Stimulated activated effector memory CD8-positive, alpha-beta T cell treated with anti-CD3 and anti-CD28 coated beads, Interleukin-12 subunit alpha, Interleukin-12 subunit beta, amount 100 ng/mL, for 72 hours (primary cell): ENCODE measurements around the gene CES1.
"Not testable (repeated sequence)": the region's sequence is repeated elsewhere in the genome, so short reads cannot be mapped to it uniquely, and the experiment has no call there.

ENCODE experiments used
- ATAC-seq: fragments of 150-1000 bp; cut with Tn5 transposase; 2 replicates; pipeline ENCODE4 v1.10.0; 2021
- DNase-seq, 2 donors: peaks; one replicate each; pipeline ENCODE4 v3.0.0; 2021 to 2022; ENCODE audit warnings: low spot score in 2 of 2
- H3K27ac Mint-ChIP-seq: one replicate; pipeline ENCODE4 v1.8.0; 2022; ENCODE audit warnings: mild to moderate bottlenecking, mixed read lengths
- H3K36me3 Mint-ChIP-seq: one replicate; pipeline ENCODE4 v1.8.0; 2022; ENCODE audit warnings: mild to moderate bottlenecking, mixed read lengths
- H3K4me1 Mint-ChIP-seq: one replicate; pipeline ENCODE4 v1.8.0; 2022; ENCODE audit warnings: mixed read lengths
- H3K4me3 Mint-ChIP-seq: one replicate; pipeline ENCODE4 v1.8.0; 2022; ENCODE audit warnings: mild to moderate bottlenecking, mixed read lengths
- H3K9me3 Mint-ChIP-seq: one replicate; pipeline ENCODE4 v1.8.0; 2022; ENCODE audit warnings: mixed read lengths

CES1 gene

DNA sequence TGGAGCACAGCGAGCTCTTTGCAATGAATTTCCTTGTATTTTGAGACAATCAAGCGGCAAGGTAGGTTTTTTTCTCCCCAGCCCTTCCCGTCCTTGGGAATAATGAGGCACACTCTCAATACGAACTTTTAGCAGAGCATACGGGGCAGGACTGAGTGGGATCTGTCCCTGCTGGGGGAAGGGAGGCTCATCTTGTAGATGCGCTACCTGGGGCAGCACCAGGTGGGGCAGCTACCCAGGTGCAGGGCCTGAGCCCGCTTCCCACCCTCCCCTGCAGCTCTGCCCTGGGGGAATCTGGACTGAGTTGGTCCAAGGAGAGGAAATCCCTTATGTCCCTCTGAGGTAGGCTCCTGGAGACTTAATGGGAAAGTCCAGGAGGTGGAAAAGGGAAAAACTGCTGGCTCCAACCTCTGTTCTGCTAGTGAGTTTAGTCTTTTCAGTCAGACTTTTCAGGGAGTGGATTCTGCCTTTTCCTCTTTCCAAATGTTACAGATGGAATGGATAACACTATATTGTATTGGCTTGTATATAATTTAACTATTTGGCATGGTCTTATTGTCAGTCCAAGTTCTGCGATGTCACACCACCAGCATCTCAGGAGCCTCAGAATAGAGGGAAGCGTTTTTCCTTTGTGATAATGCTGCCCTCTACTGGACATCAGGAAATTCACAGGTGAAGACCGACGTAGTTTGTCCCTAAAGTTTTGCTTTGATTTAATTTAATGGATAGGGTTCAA lies 9.6 kb upstream of the CES1 start:
- ATAC-seq (peak; percentile 51), DNase-seq (no peak)
- peaks cover 12% of the 10 kb centered on the region for H3K4me1 Mint-ChIP-seq
- H3K4me3 Mint-ChIP-seq = no peak overlapping the region
- no peaks in the 10 kb centered on the region for H3K9me3 Mint-ChIP-seq
- H3K36me3 Mint-ChIP-seq = no peaks in the 10 kb centered on the region
- H3K27ac Mint-ChIP-seq = no peak overlapping the region

DNA sequence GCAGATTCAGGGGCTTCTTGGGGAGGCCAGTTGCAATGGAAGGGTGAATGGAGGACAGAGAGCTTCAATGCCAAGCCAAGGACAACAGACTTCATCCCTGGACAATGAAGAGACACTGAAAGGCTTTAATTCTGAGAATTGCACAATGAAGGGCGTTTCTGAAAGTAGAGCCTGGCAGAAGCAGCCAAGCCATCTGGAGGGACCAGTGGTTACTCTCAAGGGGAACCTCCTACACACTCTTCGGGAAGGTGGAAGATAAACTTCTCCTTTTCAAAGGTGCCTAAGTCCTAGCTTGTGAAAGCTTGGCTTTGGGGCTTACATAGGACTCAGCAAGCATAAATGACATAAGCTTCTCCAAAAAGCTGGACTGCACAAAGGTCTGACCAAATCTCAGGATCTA lies 6.2 kb upstream of the CES1 start:
- no peak for ATAC-seq
- Mint-ChIP-seq H3K4me1 (peaks cover 12% of the 10 kb centered on the region), H3K9me3 (no peaks in the 10 kb centered on the region), H3K27ac (no peak overlapping the region), H3K36me3 (peaks cover 6% of the 10 kb centered on the region), H3K4me3 (no peak overlapping the region)
- no peak for DNase-seq

DNA sequence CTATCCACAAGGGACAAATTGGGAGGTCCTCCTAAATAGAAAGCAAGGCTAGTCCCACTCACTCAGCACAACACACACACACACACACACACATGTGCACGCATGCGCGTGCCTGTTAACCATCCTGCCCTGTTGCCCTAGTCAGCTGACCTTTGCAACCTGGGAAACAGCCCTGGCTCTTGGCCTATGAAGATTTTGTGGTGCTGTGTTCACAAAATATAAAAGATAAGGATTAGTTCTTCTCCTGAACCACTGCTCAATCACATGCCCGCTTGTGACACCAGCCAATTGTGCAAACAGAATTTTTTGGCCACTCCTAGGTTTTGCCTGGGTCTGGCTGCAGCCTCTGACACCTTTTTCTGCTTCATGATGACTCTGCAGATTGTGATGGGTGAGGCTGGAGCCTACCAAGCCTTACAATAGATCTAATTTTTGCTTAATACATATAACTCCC lies 3.3 kb upstream of the CES1 start:
- Mint-ChIP-seq H3K4me3 (no peak overlapping the region), H3K36me3 (peaks cover 6% of the 10 kb centered on the region), H3K4me1 (peaks cover 8% of the 10 kb centered on the region), H3K27ac (no peak overlapping the region), H3K9me3 (no peaks in the 10 kb centered on the region)
- DNase-seq (no peak), ATAC-seq (no peak)

DNA sequence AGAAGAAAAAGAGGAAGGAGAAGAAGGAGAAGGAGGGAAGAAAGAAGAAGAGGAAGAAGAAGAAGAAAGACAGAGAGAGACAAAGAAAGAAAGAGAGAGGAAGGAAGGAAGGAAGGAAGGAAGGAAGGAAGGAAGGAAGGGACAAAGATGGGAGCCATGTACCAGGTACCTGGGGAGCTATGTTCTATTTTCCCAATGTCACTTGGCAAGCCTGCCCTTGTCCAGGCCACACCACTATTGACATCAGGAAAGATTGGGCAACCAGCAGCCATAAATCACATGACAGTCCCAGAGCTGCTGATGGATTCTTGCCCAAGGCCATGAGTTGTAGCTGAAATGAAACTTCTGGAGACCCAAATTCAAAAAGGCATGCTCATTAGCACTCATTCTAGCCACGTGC lies 2.7 kb upstream of the CES1 start:
- Mint-ChIP-seq H3K9me3 (no peaks in the 10 kb centered on the region), H3K4me1 (peaks cover 9% of the 10 kb centered on the region), H3K36me3 (peaks cover 6% of the 10 kb centered on the region), H3K27ac (no peak overlapping the region), H3K4me3 (no peak overlapping the region)
- DNase-seq (no peak), ATAC-seq (no peak)

DNA sequence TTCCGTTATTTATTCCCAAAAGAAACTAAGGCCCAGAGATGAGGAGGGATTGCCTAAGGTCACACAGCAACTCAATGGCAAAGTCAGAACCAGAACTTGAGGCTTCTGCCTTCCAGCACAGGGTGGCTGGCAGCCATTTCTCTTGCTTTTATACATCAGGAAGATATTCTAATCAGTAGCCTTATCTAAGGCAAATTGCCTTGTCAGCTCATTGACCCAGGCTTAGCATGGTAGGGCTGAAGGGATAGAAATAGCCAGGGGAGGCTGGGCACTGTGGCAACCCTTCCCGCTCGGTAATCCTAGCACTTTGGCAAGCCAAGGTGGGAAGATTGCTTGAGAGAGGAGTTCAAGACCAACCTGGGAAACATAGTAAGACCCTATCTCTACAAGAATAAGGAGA lies 2.3 kb upstream of the CES1 start:
- not testable (repeated sequence) for ATAC-seq, H3K27ac Mint-ChIP-seq, H3K9me3 Mint-ChIP-seq, H3K36me3 Mint-ChIP-seq, DNase-seq, H3K4me3 Mint-ChIP-seq
- peaks cover 11% of the 10 kb centered on the region for H3K4me1 Mint-ChIP-seq

DNA sequence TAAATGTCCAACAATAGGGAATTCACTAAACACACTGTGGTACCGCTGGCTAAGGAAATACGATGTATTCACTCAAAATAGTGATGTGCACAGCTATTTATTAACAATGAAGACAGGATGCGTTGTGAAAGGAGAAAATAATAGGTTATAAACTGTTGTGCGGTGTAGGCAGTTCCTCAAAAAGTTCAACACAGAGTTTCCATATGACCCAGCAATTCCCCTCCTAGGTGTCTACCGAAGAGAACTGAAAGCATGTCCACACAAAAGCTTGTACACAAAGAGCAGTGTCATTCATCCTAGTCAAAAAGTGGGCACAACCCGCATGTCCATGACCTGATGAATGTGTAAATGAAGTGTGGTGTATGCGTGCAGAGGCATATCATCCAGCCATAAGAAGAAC lies 1.2 kb upstream of the CES1 start:
- no peak for DNase-seq
- peaks cover 6% of the 10 kb centered on the region for H3K4me1 Mint-ChIP-seq
- H3K9me3 Mint-ChIP-seq = no peaks in the 10 kb centered on the region
- no peak overlapping the region for H3K4me3 Mint-ChIP-seq
- ATAC-seq = no peak
- no peak overlapping the region for H3K27ac Mint-ChIP-seq
- H3K36me3 Mint-ChIP-seq = peaks cover 6% of the 10 kb centered on the region

DNA sequence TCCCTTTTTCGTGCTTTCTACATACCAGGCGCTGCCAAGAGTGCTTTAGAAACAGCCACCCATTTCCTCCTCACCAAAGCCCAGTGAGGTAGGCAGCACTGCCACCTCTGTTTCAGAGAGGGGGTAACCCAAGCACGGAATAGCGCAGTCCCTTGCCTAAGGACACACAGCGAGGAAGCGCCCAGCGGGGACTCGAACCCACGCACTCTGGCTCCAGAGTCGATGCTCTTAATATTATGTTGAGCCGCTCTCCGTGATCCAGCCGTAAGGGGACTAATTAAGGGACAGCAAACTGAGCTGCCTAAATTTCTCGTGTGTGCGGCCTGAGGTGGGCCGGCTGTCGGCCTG lies 497 bp downstream of the CES1 start:
- ATAC-seq (no peak), DNase-seq (no peak)
- Mint-ChIP-seq H3K36me3 (peaks cover 6% of the 10 kb centered on the region), H3K27ac (no peak overlapping the region), H3K9me3 (no peaks in the 10 kb centered on the region), H3K4me1 (peaks cover 6% of the 10 kb centered on the region), H3K4me3 (no peak overlapping the region)

DNA sequence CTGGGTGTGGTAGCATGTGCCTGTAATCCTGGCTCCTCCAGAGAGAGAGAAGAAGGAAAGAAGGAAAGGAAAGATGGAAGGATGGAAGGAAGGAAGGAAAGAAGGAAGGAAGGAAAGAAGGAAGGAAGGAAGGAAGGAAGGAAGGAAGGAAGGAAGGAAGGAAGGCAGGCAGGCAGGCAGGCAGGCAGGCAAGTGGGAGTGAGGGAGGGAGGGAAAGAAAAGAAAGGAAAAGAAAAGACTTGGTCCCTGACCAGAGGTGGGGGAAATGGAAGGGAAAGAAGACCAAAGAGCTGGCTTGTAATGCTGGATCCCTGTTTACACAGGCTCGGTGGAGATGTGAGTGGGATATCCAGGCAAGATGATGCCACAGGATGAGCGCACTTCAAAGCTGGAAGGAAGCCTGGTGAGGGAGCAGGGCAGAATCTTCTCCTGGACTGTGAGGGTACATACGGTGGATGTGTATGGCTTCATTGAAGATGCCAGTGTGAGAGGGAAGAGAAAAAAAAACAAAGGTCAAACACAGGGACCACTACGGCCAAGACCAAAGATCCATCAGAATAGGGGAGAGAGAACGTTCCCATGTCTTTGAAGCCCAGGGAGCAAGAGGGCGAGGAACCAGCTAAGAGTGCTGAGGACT lies 2.1 kb downstream of the CES1 start:
- DNase-seq (no peak), ATAC-seq (no peak)
- Mint-ChIP-seq H3K9me3 (no peaks in the 10 kb centered on the region), H3K4me3 (no peak overlapping the region), H3K4me1 (peaks cover 6% of the 10 kb centered on the region), H3K27ac (no peak overlapping the region), H3K36me3 (peaks cover 6% of the 10 kb centered on the region)

DNA sequence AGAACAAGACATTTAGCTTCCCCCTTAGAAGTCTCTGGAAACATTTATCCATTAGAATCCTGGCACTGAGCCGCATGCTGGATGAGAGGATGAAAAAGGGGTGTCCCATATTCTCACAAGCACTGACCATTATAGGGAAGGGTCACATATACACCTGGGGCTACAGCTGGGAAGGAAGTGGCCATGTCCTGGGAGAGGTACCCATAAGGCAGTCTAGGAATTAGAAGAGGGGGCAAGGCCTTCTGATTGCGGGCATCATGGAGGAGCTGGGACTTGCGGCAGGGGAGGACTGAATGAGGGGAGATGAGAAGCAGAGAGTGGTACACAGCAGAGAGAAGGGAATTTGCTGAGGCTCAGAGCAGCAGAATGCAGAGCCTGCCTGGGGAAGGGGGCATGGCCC lies 3.7 kb downstream of the CES1 start:
- ATAC-seq, H3K27ac Mint-ChIP-seq, H3K4me3 Mint-ChIP-seq, H3K4me1 Mint-ChIP-seq, H3K36me3 Mint-ChIP-seq, H3K9me3 Mint-ChIP-seq, DNase-seq: not testable (repeated sequence)

DNA sequence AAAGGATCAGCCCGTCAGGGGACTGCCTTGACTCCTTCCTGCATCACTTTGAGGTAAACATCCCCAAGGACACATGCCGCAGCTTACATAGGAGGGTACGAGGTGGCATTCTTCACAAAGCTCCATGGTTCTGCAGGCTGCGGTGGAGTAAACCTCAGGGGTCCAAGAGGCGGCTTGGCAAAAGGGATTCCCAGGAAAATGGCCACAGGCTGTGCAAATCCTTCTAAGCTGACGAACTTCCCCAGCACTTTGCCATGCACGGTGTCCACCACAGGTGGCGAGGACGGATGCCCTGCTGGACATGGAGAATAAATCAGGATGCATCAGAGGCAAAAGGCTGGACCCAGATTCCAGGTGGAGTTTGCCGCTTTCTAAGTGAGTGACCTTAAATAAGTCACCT lies 4.2 kb downstream of the CES1 start:
- H3K27ac Mint-ChIP-seq = no peak overlapping the region
- no peak overlapping the region for H3K4me3 Mint-ChIP-seq
- peaks cover 6% of the 10 kb centered on the region for H3K4me1 Mint-ChIP-seq
- DNase-seq (no peak), ATAC-seq (no peak)
- no peaks in the 10 kb centered on the region for H3K9me3 Mint-ChIP-seq
- no peaks in the 10 kb centered on the region for H3K36me3 Mint-ChIP-seq

DNA sequence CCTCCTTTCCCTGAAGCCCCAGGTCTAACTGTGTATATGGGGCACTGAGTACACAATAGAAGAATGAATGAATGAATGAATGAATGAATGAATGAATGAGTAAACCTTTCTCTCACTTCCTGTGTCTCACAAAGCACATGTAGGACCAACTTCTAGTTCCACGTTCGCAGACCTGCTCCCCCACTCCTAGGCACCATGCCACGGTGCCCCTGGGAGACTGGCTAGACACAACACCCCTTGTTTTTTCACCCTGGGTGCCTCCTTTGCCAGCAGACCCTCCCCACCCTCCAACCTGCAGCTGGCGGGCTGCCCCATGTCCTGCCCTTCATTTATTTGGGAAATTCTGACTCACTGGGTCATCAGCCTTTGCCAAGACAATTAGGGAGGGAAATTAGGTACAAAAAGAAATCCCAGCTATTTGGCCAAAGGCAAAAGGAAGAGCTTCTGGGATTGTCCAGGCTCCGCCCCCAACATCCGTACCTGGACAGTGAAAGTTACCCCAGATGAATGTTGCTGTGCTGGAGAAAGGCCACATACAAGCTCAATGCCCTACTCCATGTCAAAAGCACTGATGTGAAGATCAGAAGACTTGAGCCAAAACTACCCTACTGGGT lies 7.7 kb downstream of the CES1 start:
- Mint-ChIP-seq H3K9me3 (no peaks in the 10 kb centered on the region), H3K4me3 (no peak overlapping the region), H3K27ac (no peak overlapping the region), H3K36me3 (no peaks in the 10 kb centered on the region), H3K4me1 (peaks cover under 1% of the 10 kb centered on the region)
- no peak for DNase-seq
- no peak for ATAC-seq

DNA sequence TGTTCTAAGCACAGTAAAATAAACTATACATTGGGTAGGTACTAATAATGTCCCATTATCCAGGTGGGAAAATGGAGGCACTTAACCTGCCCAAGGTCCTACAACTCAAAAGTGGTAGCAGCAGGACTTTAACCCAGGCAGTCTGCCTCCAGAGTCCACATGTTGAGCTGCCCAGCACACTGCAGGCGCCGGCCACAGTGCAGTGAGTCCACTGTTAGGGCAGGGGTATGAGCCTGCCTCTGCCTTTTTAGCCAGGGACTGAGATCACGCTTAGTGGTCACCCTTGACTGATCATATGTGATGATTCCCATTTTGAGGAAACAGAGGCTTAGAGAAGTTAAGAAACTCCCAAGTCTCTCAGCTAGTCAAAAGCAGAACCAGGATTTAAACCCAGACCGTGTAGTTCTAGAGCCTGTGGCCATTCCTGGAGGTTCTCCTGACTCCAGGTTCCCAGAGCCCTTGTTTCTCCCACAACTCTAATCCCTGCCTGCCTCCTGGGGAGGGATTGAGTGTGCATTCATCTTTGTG lies 8.4 kb downstream of the CES1 start:
- Mint-ChIP-seq H3K4me3 (no peak overlapping the region), H3K4me1 (no peaks in the 10 kb centered on the region), H3K36me3 (no peaks in the 10 kb centered on the region), H3K27ac (no peak overlapping the region), H3K9me3 (no peaks in the 10 kb centered on the region)
- ATAC-seq (no peak), DNase-seq (no peak)

DNA sequence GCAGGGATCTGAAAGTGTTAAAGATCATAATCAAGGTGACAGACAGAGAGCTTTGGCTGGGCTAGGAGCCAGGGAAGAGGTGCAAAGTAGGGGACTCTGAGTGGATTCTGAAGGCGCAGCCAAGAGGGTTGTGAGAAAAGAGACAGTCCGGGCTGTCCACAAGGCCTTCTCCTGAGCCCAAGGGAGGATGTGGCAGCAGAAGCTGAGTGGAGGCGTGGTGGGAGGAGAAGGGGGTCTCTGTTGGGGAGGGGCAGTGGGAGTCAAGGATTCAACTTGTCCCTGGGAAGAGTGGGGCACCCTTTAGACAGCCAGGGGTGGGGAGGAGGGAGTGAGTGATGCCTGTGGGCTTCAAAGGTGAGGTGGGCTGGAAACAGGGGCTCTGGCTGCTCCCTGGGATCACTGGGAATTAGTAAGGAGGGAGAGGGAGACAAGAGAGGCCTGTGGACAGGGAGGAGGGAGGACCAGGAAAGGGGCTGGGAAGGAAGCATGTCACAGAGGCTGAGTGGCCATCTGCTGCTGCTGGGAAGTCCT lies 10.6 kb downstream of the CES1 start:
- no peaks in the 10 kb centered on the region for H3K4me1 Mint-ChIP-seq
- DNase-seq = no peak
- ATAC-seq = no peak
- no peak overlapping the region for H3K27ac Mint-ChIP-seq
- no peaks in the 10 kb centered on the region for H3K36me3 Mint-ChIP-seq
- H3K9me3 Mint-ChIP-seq = no peaks in the 10 kb centered on the region
- H3K4me3 Mint-ChIP-seq = no peak overlapping the region

DNA sequence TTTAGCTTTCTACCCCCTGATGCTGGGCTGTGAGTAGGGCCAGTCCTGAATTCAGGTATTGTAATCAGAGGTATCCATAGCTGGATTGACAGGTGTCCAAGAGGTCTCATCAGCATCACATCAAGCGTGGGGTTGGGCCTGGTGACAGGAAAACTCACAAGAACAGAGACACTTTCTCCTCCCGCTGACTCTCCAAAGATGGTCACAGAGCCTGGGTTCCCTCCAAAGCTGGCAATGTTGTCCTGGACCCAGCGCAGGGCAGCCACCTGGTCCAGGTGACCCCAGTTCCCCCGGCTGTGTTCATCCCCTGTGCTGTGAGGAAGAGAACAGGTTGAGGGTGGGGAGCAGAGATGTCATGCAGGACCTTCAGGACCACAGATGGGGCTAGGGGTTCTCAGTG lies 11.7 kb downstream of the CES1 start:
- no peaks in the 10 kb centered on the region for H3K9me3 Mint-ChIP-seq
- DNase-seq (no peak), ATAC-seq (no peak)
- H3K27ac Mint-ChIP-seq = no peak overlapping the region
- no peaks in the 10 kb centered on the region for H3K36me3 Mint-ChIP-seq
- no peaks in the 10 kb centered on the region for H3K4me1 Mint-ChIP-seq
- no peak overlapping the region for H3K4me3 Mint-ChIP-seq

DNA sequence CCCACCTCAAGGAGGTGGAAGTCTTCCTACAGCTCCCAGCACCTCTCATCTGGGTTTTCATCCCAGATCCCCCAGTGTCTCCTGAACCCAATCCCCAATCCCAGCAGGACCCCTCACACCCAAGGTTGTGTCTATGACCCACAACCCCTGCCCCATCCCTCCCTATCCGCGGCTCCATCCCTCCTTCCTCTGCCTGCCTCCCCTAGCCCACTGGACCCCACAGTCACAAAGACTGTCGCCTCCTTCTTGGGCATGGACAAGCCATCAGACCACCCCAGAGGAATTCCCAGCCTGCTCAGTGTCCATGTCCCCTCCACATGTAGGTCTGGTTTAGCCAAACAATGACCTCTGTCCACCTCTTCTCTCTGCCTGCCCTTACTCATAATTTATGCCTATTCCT lies 12.3 kb downstream of the CES1 start:
- no peaks in the 10 kb centered on the region for H3K36me3 Mint-ChIP-seq
- H3K9me3 Mint-ChIP-seq = no peaks in the 10 kb centered on the region
- ATAC-seq = no peak
- no peak overlapping the region for H3K4me3 Mint-ChIP-seq
- no peak overlapping the region for H3K27ac Mint-ChIP-seq
- no peak for DNase-seq
- H3K4me1 Mint-ChIP-seq = no peaks in the 10 kb centered on the region
